Neural cell (in vitro differentiated cells): ENCODE data around the gene PPP1R12B. TPM values are rescaled to one million over a fixed set of nuclear protein-coding genes. Genes with fewer than 3 reads are reported as not detected.
"Not testable (repeated sequence)": the region's sequence is repeated elsewhere in the genome, so short reads cannot be mapped to it uniquely, and the experiment has no call there.

Experiments
- H2AFZ ChIP-seq: fragments of 200-600, 300-800 bp; sonication (generic), shearing (Covaris generic); 2 replicates; pipeline ENCODE4 v1.6.0; 2014; ENCODE audit warnings: low read depth, mild to moderate bottlenecking, antibody characterized with exemption, low read length, moderate library complexity
- H3F3A ChIP-seq: fragments of 200-600 bp; shearing (Covaris generic); 2 replicates; pipeline ENCODE4 v1.6.1; 2016; ENCODE audit warnings: mild to moderate bottlenecking, moderate library complexity, mixed read lengths, antibody characterized with exemption, low read length; ENCODE audit not compliant: insufficient read depth, poor library complexity, severe bottlenecking
- H3K27ac ChIP-seq: fragments of 200-600, 300-800 bp; sonication (generic), shearing (Covaris generic); 2 replicates; pipeline ENCODE4 v1.5.1; 2014; ENCODE audit warnings: mild to moderate bottlenecking, low read length, moderate library complexity
- H3K27me3 ChIP-seq: fragments of 300-800, 200-600 bp; sonication (generic), shearing (Covaris generic); 2 replicates; pipeline ENCODE4 v1.6.0; 2014; ENCODE audit warnings: mild to moderate bottlenecking, low read depth, low read length, moderate library complexity; ENCODE audit not compliant: insufficient read depth
- H3K36me3 ChIP-seq: fragments of 300-800, 200-600 bp; sonication (generic), shearing (Covaris generic); 2 replicates; pipeline ENCODE4 v1.5.1; 2014; ENCODE audit warnings: mild to moderate bottlenecking, antibody characterized with exemption, low read length, moderate library complexity; ENCODE audit not compliant: insufficient read depth
- H3K4me2 ChIP-seq: fragments of 300-800, 200-600 bp; sonication (generic), shearing (Covaris generic); 2 replicates; pipeline ENCODE4 v1.6.0; 2014; ENCODE audit warnings: mild to moderate bottlenecking, low read length
- H3K4me3 ChIP-seq: fragments of 300-800, 200-600 bp; sonication (generic), shearing (Covaris generic); 2 replicates; pipeline ENCODE4 v1.5.1; 2014; ENCODE audit warnings: mild to moderate bottlenecking, low read length, moderate library complexity
- H3K79me2 ChIP-seq: fragments of 200-600 bp; shearing (Covaris generic); replicated peaks from 2 replicates; pipeline ENCODE4 v1.6.0; 2014; ENCODE audit warnings: mild to moderate bottlenecking, low read length, moderate library complexity; ENCODE audit not compliant: insufficient read depth
- H3K9ac ChIP-seq: fragments of 300-800, 200-600 bp; sonication (generic), shearing (Covaris generic); 2 replicates; pipeline ENCODE4 v1.6.1; 2016; ENCODE audit warnings: mild to moderate bottlenecking, low read length, mixed read lengths
- H3K9me2 ChIP-seq: fragments of 200-600 bp; shearing (Covaris generic); 2 replicates; pipeline ENCODE4 v1.6.1; 2016; ENCODE audit warnings: mild to moderate bottlenecking, low read length, mixed read lengths; ENCODE audit not compliant: insufficient read depth
- H3K9me3 ChIP-seq: fragments of 200-600, 300-800 bp; sonication (generic), shearing (Covaris generic); 2 replicates; pipeline ENCODE4 v1.6.1; 2016; ENCODE audit warnings: mild to moderate bottlenecking, mixed run types, low read length, moderate library complexity, mixed read lengths
- H4K20me1 ChIP-seq: fragments of 200-600 bp; shearing (Covaris generic); 2 replicates; pipeline ENCODE4 v1.6.1; 2016; ENCODE audit warnings: mild to moderate bottlenecking, mixed run types; ENCODE audit not compliant: insufficient read depth
- CTCF ChIP-seq: fragments of 450-650 bp; IDR thresholded peaks from 2 replicates; pipeline ENCODE4 v1.5.1; 2014; ENCODE audit warnings: antibody characterized with exemption, mild to moderate bottlenecking, moderate library complexity; ENCODE audit not compliant: poor library complexity, severe bottlenecking
- EP300 ChIP-seq: fragments of 450-650 bp; conservative IDR thresholded peaks from 2 replicates; pipeline ENCODE4 v1.6.1; 2014; ENCODE audit warnings: antibody characterized with exemption, mild to moderate bottlenecking, moderate library complexity; ENCODE audit not compliant: poor library complexity, severe bottlenecking
- EZH2 ChIP-seq: fragments of 200-600, 300-800 bp; shearing (Covaris generic), sonication (generic); IDR thresholded peaks from 2 replicates; pipeline ENCODE4 v1.6.1; 2014; ENCODE audit warnings: antibody characterized with exemption, low read length, borderline replicate concordance, mild to moderate bottlenecking; ENCODE audit not compliant: insufficient read depth, poor library complexity, severe bottlenecking
- MXI1 ChIP-seq: fragments of 450-650 bp; conservative IDR thresholded peaks from 2 replicates; pipeline ENCODE4 v1.6.1; 2014; ENCODE audit warnings: antibody characterized with exemption, mild to moderate bottlenecking; ENCODE audit not compliant: poor library complexity, severe bottlenecking
- POLR2AphosphoS5 ChIP-seq: IDR thresholded peaks from 2 replicates; pipeline ENCODE4 v1.6.1; 2012
- RAD21 ChIP-seq: fragments of 450-650 bp; conservative IDR thresholded peaks from 2 replicates; pipeline ENCODE4 v1.6.1; 2014; ENCODE audit warnings: antibody characterized with exemption, mild to moderate bottlenecking, moderate library complexity
- REST ChIP-seq: IDR thresholded peaks from 2 replicates; pipeline ENCODE4 v1.6.1; 2012; ENCODE audit warnings: borderline replicate concordance
- SMC3 ChIP-seq: fragments of 450-650 bp; conservative IDR thresholded peaks from 2 replicates; pipeline ENCODE4 v1.6.1; 2014; ENCODE audit warnings: antibody characterized with exemption, mild to moderate bottlenecking, moderate library complexity; ENCODE audit not compliant: poor library complexity
- TAF1 ChIP-seq: IDR thresholded peaks from 2 replicates; pipeline ENCODE4 v1.6.1; 2012; ENCODE audit warnings: low read depth
- polyA plus RNA-seq: library from polyadenylated mRNA; depleted of rRNA; stranded (reverse); fragments of >200 nt; gene quantifications from 2 replicates; pipeline ENCODE4 v1.2.3, GENCODE V29; 2014

Gene PPP1R12B
- polyA plus RNA-seq, 1 donor from 2014 or later, result 9.8 TPM

GRCh38 chr1:202520857-202521216, 172.3 kb downstream of the PPP1R12B start:
- not testable (repeated sequence) for H3K4me2 ChIP-seq, H3K9me2 ChIP-seq, H3F3A ChIP-seq, H3K9ac ChIP-seq, H4K20me1 ChIP-seq, H2AFZ ChIP-seq, H3K4me3 ChIP-seq, H3K79me2 ChIP-seq, H3K27ac ChIP-seq, H3K36me3 ChIP-seq, H3K9me3 ChIP-seq, H3K27me3 ChIP-seq

- not testable (repeated sequence) for H3K27me3 ChIP-seq, H2AFZ ChIP-seq, H3K79me2 ChIP-seq, H4K20me1 ChIP-seq, H3K9me3 ChIP-seq, H3K36me3 ChIP-seq, H3K9ac ChIP-seq, H3K9me2 ChIP-seq, H3K27ac ChIP-seq, H3F3A ChIP-seq, H3K4me3 ChIP-seq, H3K4me2 ChIP-seq
Observed at GRCh38 chr1:202521484-202521883, 173.0 kb downstream of the PPP1R12B start.

- no peaks in the 10 kb centered on the region for H3K9me2 ChIP-seq
- H3K27ac ChIP-seq, result no peak overlapping the region
- no peak overlapping the region for H2AFZ ChIP-seq
- no peaks in the 10 kb centered on the region for H3K9me3 ChIP-seq
- no peak overlapping the region for H3K9ac ChIP-seq
- no peaks in the 10 kb centered on the region for H4K20me1 ChIP-seq
- no peaks in the 10 kb centered on the region for H3K36me3 ChIP-seq
- TF ChIP-seq TAF1, result no peak
- TF ChIP-seq SMC3, result no peak
- no peak for TF ChIP-seq MXI1
- no peak for TF ChIP-seq REST
- TF ChIP-seq POLR2AphosphoS5, result no peak
- no peak for TF ChIP-seq EP300
- no peak for TF ChIP-seq RAD21
- no peak for TF ChIP-seq EZH2
- TF ChIP-seq CTCF, result no peak
- no peaks in the 10 kb centered on the region for H3K79me2 ChIP-seq
- H3K27me3 ChIP-seq, result no peaks in the 10 kb centered on the region
- H3K4me2 ChIP-seq, result no peak overlapping the region
- H3K4me3 ChIP-seq, result no peak overlapping the region
- H3F3A ChIP-seq, result no peaks in the 10 kb centered on the region
Observed at GRCh38 chr1:202521886-202522285, 173.4 kb downstream of the PPP1R12B start.

- H3F3A ChIP-seq, H3K27me3 ChIP-seq, H3K9me3 ChIP-seq, H3K4me3 ChIP-seq, H4K20me1 ChIP-seq, H3K4me2 ChIP-seq, H3K36me3 ChIP-seq, H3K9me2 ChIP-seq, H2AFZ ChIP-seq, H3K79me2 ChIP-seq, H3K27ac ChIP-seq, H3K9ac ChIP-seq: not testable (repeated sequence)
Observed at GRCh38 chr1:202526056-202526455, 177.6 kb downstream of the PPP1R12B start.

- not testable (repeated sequence) for H3K79me2 ChIP-seq, H3K27ac ChIP-seq
Observed at GRCh38 chr1:202528096-202528722, 179.7 kb downstream of the PPP1R12B start.

More at GRCh38 chr1:202528096-202528722, 179.7 kb downstream of the PPP1R12B start:
- H4K20me1 ChIP-seq, H3K27me3 ChIP-seq, H3F3A ChIP-seq, H3K9ac ChIP-seq, H3K9me3 ChIP-seq, H3K4me3 ChIP-seq, H3K9me2 ChIP-seq, H2AFZ ChIP-seq, H3K4me2 ChIP-seq, H3K36me3 ChIP-seq: not testable (repeated sequence)
